K562 (cell line): Measurements from ENCODE around the gene STOX1. TPM values are rescaled to one million over a fixed set of nuclear protein-coding genes. Genes with fewer than 3 reads are reported as not detected.

Experiments
- ATAC-seq: fragments of 200-7000 bp; cut with Tn5 transposase; 3 replicates; pipeline ENCODE4 v1.9.1; 2020; ENCODE audit warnings: moderate library complexity
- BruUV-seq: library from RNA; stranded (reverse); fragments of 400-500 nt; replicated peaks from 2 replicates; lab custom pipeline; 2021; lab: Mats Ljungman, UMichigan
- CTCF ChIA-PET: fragments of 300-600 bp; formaldehyde crosslinking; extraction: SDS; loops from one replicate; lab custom pipeline; 2021; ENCODE audit warnings: low intra/inter-chr PET ratio; lab: Yijun Ruan, JAX
- POLR2A ChIA-PET: fragments of 300-600, 350-650 bp; sonication (Branson Sonifier 250); formaldehyde crosslinking; extraction: SDS; loops from one replicate; lab custom pipeline; 2021; ENCODE audit warnings: antibody characterized with exemption, inconsistent platforms; lab: Yijun Ruan, JAX
- DNase-seq, 4 experiments: peaks; one replicate each; pipeline versions ENCODE4 v3.0.0 to v3.0.0-alpha.2; 2011 to 2018; ENCODE audit warnings: low spot score in 3 of 4, mixed read lengths in 3 of 4; ENCODE audit errors: extremely low read depth in 1 of 4
- FAIRE-seq: peaks from 2 replicates; lab custom pipeline; 2011; peaks lifted over from hg19 to GRCh38; lab: Jason Lieb, UNC
- H2AFZ ChIP-seq: 2 replicates; pipeline ENCODE4 v1.6.0; 2011; ENCODE audit warnings: low read depth, low read length, control low read depth, inconsistent platforms
- H3K27ac ChIP-seq: fragments of 200-600 bp; 3 replicates; pipeline ENCODE4 v1.8.0; 2011; ENCODE audit warnings: low read depth, mild to moderate bottlenecking, control low read depth, inconsistent platforms, low read length, moderate library complexity, mixed read lengths; ENCODE audit errors: extremely low read depth
- H3K27me3 ChIP-seq, 2 experiments: fragments of 300-600 bp in 1 of 2; 2 replicates in 1 of 2; 3 replicates in 1 of 2; pipeline versions ENCODE4 v1.6.0 to v1.8.0; 2011; ENCODE audit warnings: inconsistent platforms in 2 of 2, low read length in 2 of 2, mild to moderate bottlenecking in 1 of 2, mixed read lengths in 1 of 2, moderate library complexity in 1 of 2; ENCODE audit not compliant: control insufficient read depth in 2 of 2, insufficient read depth in 2 of 2
- H3K36me3 ChIP-seq: fragments of 300-600 bp; 3 replicates; pipeline ENCODE4 v1.8.0; 2011; ENCODE audit warnings: mild to moderate bottlenecking, low read length, inconsistent platforms; ENCODE audit not compliant: control insufficient read depth, insufficient read depth
- H3K4me1 ChIP-seq, 2 experiments: fragments of 200-600 bp in 1 of 2; replicated peaks in 1 of 2; 2 replicates in 1 of 2; 3 replicates in 1 of 2; pipeline versions ENCODE4 v1.5.1 to v1.8.0; 2011; ENCODE audit warnings: inconsistent platforms in 2 of 2, low read length in 2 of 2, mild to moderate bottlenecking in 1 of 2, mixed read lengths in 1 of 2, moderate library complexity in 1 of 2; ENCODE audit not compliant: control insufficient read depth in 2 of 2, insufficient read depth in 2 of 2
- H3K4me2 ChIP-seq: 2 replicates; pipeline ENCODE4 v1.6.1; 2011; ENCODE audit warnings: low read length, control low read depth, inconsistent platforms, mixed read lengths; ENCODE audit not compliant: insufficient read depth
- H3K4me3 ChIP-seq: fragments of 200-600 bp; sonication (generic), shearing (Covaris generic); 2 replicates; pipeline ENCODE4 v1.5.1; 2016; ENCODE audit warnings: control low read depth, inconsistent platforms
- H3K79me2 ChIP-seq: fragments of 200-600 bp; 3 replicates; pipeline ENCODE4 v1.8.0; 2011; ENCODE audit warnings: low read length, inconsistent platforms; ENCODE audit not compliant: control insufficient read depth, insufficient read depth
- H3K9ac ChIP-seq, 2 experiments: 2 replicates each; pipeline versions ENCODE4 v1.6.0 to v1.6.1; 2011; ENCODE audit warnings: low read depth in 2 of 2, low read length in 2 of 2, control low read depth in 1 of 2, inconsistent platforms in 1 of 2, mild to moderate bottlenecking in 1 of 2, mixed read lengths in 1 of 2; ENCODE audit not compliant: insufficient read depth in 1 of 2
- H3K9me1 ChIP-seq: one replicate; pipeline ENCODE4 v1.6.0; 2011; ENCODE audit warnings: inconsistent platforms, mild to moderate bottlenecking, low read length, moderate library complexity; ENCODE audit not compliant: control insufficient read depth, insufficient read depth
- H3K9me3 ChIP-seq: replicated peaks from 2 replicates; pipeline ENCODE4 v1.5.1; 2011; ENCODE audit warnings: low read depth, low read length, inconsistent platforms; ENCODE audit not compliant: control insufficient read depth, insufficient read depth
- H4K20me1 ChIP-seq: replicated peaks from 2 replicates; pipeline ENCODE4 v1.6.1; 2011; ENCODE audit warnings: low read length, inconsistent platforms, mixed read lengths; ENCODE audit not compliant: control insufficient read depth, insufficient read depth
- ATF3 ChIP-seq, 2 experiments: fragments of 450-650 bp in 1 of 2; sonication (generic) in 1 of 2; formaldehyde crosslinking in 1 of 2; IDR thresholded peaks in 1 of 2; conservative IDR thresholded peaks in 1 of 2; 2 replicates each; pipeline versions ENCODE4 v1.6.1 to v1.8.1; 2016 to 2023; ENCODE audit warnings: mild to moderate bottlenecking in 2 of 2, moderate library complexity in 2 of 2, inconsistent platforms in 1 of 2, missing genetic modification reagents in 1 of 2
- E2F5 ChIP-seq: sonication (generic); formaldehyde crosslinking; IDR thresholded peaks from 2 replicates; pipeline ENCODE4 v1.8.0; 2022; ENCODE audit warnings: mild to moderate bottlenecking, missing genetic modification reagents
- SAP30 ChIP-seq: fragments of 200-600 bp; sonication (generic); IDR thresholded peaks from 2 replicates; pipeline ENCODE4 v1.6.1; 2012; ENCODE audit warnings: borderline replicate concordance, low read depth, mild to moderate bottlenecking, moderate library complexity, low read length, control low read depth, inconsistent platforms; ENCODE audit not compliant: insufficient read depth, poor library complexity, severe bottlenecking
- ZBTB26 ChIP-seq: fragments of 450-650 bp; formaldehyde crosslinking; IDR thresholded peaks from 2 replicates; pipeline ENCODE4 v1.4.0; 2022; ENCODE audit warnings: missing genetic modification characterization
- WGBS: fragments of 100-300 bp; shearing (Covaris generic); methylation state at CpG from one replicate; pipeline ENCODE4 v1.1.6; 2016; ENCODE audit warnings: low coverage, mixed read lengths; ENCODE audit not compliant: insufficient coverage; ENCODE audit errors: missing lambda C conversion rate; 5-methylcytosine and 5-hydroxymethylcytosine counted together
- in situ Hi-C: fragments of 300-500 bp; cut with MboI; formaldehyde crosslinking; loops from 4 replicates; pipeline ENCODE4 v1.15.0; 2018; ENCODE audit warnings: inconsistent platforms, mixed read lengths
- intact Hi-C: fragments of 100-400 bp; cut with micrococcal nuclease; formaldehyde crosslinking; loops from 2 replicates; pipeline ENCODE4 v1.14.2; 2022
- polyA plus RNA-seq, 8 experiments: library from polyadenylated mRNA; depleted of rRNA in 4 of 8; stranded (reverse) in 5 of 8; unstranded in 3 of 8; fragments of >200 nt; fragmentation: Nextera tagmentation in 2 of 8; fragmentation: Illumina TruSeq in 1 of 8; extraction: Ambion mirVana in 2 of 8; extraction: Trizol in 1 of 8; gene quantifications; 2 replicates each; pipeline versions ENCODE4 v1.2.1 to v1.2.3, GENCODE V29; 2011 to 2014; ENCODE audit warnings: inconsistent platforms in 1 of 8, missing spikeins in 1 of 8
- total RNA-seq, 7 experiments: library from RNA; depleted of rRNA in 6 of 7; stranded (reverse); fragments of >200 nt in 6 of 7; fragmentation: Illumina TruSeq in 2 of 7; extraction: Trizol in 2 of 7; gene quantifications; 2 replicates each; pipeline versions ENCODE4 v1.2.1 to v1.2.3, GENCODE V29; 2011 to 2021; ENCODE audit warnings: low replicate concordance in 1 of 7

STOX1 gene
- total and polyA plus RNA-seq, 9 of the 15 experiments (the other 6 are each of a cell fraction or from before 2014, with no cell fraction given): 0.09 to 0.87 (median 0.29) TPM

- BruUV-seq: no TSS peak
- Histone ChIP-seq H2AFZ (peak overlapping the region; percentile 93), H3K79me2 (peaks cover 24% of the 10 kb centered on the region), H3K27me3 (no peaks in the 10 kb centered on the region), H3K9me3 (no peaks in the 10 kb centered on the region), H3K36me3 (peaks cover 10% of the 10 kb centered on the region; the same call in 2 of the 3 replicates), H3K4me3 (no peak overlapping the region), H4K20me1 (no peaks in the 10 kb centered on the region), H3K9ac (no peak overlapping the region), H3K4me2 (no peak overlapping the region), H3K9me1 (no peaks in the 10 kb centered on the region), H3K4me1 (peaks cover 13 to 14% of the 10 kb centered on the region in 2 experiments; a peak in 4 of 5 replicates), H3K27ac (no peak overlapping the region)
- WGBS: 77% methylated on average over 8 of the region's 8 CpGs
- ATAC-seq: no peak
- TF ChIP-seq SAP30 (no peak), ZBTB26 (CRISPR knock-in tag) (no peak), ATF3 (IDR thresholded peaks at IDR 0.05) (no peak), ATF3 (CRISPR knock-in tag; conservative IDR thresholded peaks at IDR 0.05) (no peak), E2F5 (CRISPR knock-in tag) (no peak)
- in situ Hi-C loops: loop anchor here (10.0 kb wide), 1 partner anchor 684 kb away; no protein-coding TSS in a partner anchor
- intact Hi-C loops: loop anchor here (5.0 to 10.0 kb wide), 4 partner anchors 67 to 1112 kb away; no protein-coding TSS in a partner anchor
- CTCF ChIA-PET: interaction anchor here (3.7 kb wide), 1 partner anchor 107 kb away, joined by 39 read pairs; no protein-coding TSS in a partner anchor
- no peak for DNase-seq
- no peak for FAIRE-seq
- POLR2A ChIA-PET: interaction anchor here (0.6 to 2.8 kb wide), 4 partner anchors 7 to 113 kb away, joined by 3 to 9 read pairs (median 5); no protein-coding TSS in a partner anchor
These were observed 71.9 kb downstream of the STOX1 start for GRCh38 chr10:68899186-68899745.
